ENCODE data around the gene ATF6.

DNA sequence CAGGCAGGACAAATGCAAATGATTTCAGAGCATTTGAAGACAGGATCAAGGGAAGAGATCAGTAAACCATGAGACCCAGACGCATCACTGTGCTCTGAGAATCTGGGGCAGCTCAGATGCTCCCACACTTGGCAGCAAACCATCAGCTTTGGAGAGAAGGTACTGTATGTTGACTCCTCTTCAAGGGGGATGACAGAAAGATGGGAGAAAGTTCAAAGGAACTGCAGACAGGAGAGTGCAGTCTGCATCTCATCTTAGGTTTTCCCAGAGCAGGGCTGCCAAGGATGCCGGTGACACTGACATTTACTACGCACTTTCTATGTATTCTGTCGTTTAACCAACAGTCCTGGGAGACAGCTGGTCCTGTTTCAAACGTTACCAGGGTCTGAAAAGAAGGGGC lies 221.8 kb downstream of the ATF6 start:
- TF ChIP-seq CTCF (conservative IDR thresholded peaks at IDR 0.05 in 1 of 2, IDR thresholded peaks at IDR 0.05 in 1 of 2; ENCODE audit: low read depth in 1 of 2, low read length in 2 of 2) (no peak), EZH2 (IDR thresholded peaks at IDR 0.05; ENCODE audit: low read length, missing control alignments) (no peak)

All from fibroblast of lung (primary cell).